NCI-H69 (cell line): Measurements from ENCODE around the gene VAT1L.
"Not testable (repeated sequence)": the region's sequence is repeated elsewhere in the genome, so short reads cannot be mapped to it uniquely, and the experiment has no call there.

Experiments used
- DNase-seq: peaks from one replicate; lab custom pipeline; 2025; lab: John Stamatoyannopoulos, UW

VAT1L gene

DNA sequence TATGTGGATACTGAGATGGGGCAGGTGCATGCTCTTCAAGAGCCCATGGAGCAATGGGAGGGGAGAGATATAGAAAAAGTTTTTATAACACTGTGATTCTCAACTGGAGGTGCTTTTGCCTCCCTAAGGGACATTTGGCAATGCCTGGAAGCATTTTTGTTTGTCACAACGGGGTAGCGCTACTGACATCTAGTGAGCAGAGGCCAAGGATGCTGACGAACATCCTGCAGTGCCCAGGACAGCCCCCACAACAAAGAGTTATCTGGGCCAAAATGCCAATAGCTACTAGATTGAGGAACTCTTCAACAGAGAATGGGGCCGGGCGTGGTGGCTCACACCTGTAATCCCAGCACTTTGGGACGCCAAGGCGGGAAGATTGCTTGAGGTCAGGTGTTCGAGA, 166.8 kb downstream of the VAT1L start:
- DNase-seq, result no peak

DNA sequence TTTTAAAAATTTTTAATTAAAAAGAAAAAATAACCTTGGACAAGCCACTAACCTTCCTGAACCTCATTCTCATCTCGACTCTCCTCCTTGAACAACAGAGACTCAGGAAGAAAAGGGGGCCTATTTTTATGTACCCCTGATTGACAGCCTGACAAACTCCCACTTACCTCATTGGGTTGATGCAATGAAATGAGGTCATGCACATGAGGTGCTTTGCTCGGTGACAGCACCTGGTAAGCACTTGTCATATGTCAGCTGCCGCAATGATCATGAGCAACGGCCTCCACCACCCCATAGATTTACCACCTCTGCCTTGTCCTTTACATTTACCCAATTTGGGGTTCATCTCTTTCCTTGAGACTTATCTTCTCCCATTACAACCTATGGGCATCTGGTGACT, 167.9 kb downstream of the VAT1L start:
- DNase-seq, result no peak

DNA sequence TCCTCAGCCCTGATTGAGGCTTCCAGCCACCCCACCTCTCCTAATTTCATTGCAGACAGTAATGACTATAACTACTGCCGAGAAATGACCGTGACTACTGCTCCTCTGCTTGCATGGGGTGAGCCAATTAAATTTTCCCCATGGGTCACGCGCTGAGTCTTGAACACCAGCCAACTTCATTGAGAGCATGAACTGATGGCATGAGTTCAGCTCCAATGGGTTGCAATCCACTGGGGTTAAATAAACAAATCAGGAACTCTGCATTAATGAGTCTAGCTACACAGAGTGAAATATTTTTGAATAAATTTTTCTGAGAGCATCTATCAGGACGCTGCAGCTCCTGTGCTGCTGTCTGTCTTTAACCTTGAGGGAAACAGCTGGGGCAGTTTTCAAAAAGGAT, 172.4 kb downstream of the VAT1L start:
- no peak for DNase-seq

DNA sequence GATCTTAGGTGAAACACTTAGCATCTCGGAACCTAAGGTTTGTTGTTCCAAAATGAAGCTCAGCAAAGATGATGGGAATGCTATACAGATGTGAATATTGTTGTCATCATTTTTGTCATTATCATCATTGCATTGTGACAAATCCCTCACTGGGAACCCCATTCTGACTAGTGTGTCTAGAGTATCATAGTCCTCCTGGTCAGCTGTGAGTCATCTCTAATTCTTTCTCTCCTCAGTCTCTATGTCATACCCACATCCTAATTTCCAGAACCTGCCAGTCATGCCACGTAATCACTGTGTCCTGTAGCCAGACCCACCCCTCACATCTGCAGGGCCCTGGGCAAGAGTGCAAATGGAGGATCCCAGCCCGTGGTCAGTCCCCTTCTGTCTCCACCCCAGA, 173.4 kb downstream of the VAT1L start:
- no peak for DNase-seq

DNA sequence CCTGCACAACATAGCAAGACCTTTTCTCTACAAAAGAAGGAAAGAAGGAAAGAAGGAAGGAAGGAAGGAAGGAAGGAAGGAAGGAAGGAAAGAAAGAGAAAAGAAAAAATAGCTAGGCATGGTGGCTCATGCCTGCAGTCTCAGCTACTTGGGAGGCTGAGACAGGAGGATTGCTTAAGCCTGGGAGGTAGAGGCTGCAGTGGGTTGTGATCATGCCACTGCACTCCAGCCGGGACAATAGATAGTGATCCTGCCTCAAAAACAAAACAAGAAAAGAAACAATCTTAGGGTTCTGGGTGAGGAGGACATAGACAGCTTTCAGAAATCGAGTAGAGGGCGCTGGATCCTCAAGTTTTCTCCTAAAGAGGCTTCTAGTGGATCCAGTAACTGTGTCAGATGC, 174.3 kb downstream of the VAT1L start:
- no peak for DNase-seq

DNA sequence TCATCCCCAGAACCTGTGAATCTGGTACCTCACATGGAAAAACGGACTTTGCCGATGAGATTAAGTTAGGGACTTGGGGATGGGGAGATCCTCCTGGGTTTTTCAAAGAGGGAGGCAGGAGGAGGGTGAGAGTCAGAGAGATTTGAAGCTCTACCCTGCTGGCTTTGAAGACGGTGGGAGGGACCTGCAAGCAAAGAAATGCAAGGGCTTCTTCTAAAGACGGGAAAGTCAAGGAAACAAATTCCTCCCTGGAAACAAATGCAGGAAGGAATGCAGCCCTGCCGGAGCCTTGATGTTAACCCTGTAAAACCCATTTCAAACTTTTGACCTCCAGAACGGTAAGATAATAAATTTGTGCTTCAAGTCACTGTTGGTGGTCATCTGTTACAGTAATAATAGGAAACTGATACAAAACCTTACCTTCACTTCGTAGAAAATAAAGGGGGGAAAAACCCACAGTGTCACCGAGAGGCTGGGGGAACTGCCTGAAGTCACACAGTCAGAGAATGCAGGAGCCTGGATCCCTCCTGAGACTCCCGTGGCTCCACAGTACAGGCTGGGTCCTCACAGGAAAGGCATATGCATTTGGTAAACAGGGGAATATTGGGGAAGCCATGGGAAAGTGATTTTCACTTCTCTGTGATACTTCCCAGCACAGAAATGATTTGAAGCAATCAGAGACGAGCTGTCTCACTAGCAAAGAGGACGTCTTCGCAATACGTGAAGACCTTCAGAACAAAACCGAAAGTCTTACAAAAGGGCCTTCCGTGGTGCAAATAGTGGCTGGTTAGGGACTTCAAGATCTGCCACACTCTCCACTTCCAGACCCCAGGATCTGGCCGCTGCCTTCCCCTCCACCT, 175.1 kb downstream of the VAT1L start:
- no peak for DNase-seq

DNA sequence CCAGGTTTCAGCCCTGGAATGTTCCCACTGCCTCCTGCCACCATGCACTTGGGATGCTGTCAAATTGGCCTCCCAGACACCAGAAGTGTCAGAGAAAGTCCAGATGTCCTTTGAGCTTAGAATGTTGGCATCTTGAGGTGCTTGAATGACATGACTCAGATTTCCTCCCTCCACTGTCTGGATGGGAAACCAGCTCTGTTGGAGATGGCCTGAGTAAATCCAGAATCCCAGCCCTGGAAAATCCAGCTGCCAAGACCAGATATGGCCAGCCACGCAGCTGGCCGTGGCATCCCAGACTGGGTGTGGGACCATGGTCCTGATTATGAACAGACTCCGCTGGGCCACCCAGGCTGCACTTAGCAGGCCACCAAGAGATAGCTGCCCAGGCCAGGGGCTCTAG, 177.0 kb downstream of the VAT1L start:
- no peak for DNase-seq

DNA sequence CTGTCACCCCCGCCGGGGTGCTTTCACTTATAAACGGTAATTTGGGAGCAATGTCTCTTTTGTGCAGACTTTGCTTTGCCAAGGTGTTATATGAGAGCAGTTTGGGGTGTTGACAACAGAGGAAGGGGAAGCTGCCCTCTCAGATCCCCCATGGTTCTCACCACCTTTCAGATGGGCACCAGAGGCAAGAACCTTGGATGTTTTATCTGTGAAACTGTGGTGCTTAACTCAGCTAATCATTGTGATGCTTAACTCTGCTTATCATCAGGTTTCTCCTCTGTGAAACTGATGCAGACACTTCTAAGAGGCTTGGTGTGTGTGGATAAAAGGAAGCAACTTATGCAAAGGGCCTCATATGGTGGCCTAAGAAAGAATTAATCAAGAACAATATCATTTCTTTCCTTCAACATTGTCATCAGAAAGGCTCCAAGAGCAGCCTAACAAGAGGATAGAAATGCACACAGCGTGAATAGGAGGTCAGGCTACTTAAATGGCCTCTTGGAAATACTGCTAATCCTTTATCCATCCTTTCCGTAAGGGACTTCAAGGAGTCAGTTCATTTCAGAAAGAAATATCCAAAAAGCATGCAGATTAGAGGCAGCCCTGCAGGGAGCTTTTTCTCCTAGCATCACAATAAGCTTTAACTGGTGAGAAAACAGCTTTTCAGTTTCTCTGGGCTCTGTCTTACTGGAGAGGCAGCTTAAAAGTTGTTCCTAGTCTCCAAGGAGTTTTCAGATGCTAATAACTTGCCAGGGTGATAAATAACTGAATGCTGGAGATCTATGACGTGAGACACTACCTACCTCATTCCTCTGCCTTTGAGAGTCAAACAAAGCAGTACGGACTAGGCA, 178.9 kb downstream of the VAT1L start:
- DNase-seq, result no peak

DNA sequence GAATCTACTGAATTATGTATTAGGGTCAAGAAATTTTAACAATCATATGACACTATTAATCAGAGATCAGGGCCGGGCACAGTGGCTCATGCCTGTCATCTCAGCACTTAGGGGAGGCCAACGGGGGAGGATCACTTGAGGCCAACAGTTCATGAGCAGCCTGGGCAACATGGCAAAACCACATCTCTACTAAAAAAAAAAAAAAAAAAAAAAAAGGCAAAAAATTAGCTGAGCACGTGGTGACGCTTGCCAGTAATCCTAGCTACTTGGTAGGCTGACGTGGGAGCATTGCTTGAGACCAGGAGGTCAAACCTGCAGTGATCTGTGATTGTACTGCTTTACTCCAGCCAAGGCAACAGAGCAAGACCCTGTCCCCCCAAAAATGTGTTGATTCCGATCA, 181.5 kb downstream of the VAT1L start:
- DNase-seq, result no peak

DNA sequence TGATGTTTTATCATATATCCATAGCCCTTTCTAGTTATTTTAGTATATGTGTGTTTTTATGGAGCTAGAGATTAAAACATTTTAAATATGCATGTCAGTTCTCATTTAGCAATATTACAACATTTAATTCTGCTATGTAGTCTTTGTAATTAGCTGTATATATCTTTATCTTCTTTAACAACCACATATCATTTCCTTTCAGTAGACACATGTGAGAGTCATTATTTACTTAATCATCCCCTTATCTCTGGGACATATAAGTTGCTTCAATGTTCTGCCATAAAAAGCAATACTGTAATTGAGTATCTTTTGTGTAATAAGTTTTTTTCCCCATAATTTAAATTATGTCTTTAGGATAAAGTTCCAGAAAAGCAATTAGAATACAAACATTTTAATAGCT, 182.0 kb downstream of the VAT1L start:
- no peak for DNase-seq

DNA sequence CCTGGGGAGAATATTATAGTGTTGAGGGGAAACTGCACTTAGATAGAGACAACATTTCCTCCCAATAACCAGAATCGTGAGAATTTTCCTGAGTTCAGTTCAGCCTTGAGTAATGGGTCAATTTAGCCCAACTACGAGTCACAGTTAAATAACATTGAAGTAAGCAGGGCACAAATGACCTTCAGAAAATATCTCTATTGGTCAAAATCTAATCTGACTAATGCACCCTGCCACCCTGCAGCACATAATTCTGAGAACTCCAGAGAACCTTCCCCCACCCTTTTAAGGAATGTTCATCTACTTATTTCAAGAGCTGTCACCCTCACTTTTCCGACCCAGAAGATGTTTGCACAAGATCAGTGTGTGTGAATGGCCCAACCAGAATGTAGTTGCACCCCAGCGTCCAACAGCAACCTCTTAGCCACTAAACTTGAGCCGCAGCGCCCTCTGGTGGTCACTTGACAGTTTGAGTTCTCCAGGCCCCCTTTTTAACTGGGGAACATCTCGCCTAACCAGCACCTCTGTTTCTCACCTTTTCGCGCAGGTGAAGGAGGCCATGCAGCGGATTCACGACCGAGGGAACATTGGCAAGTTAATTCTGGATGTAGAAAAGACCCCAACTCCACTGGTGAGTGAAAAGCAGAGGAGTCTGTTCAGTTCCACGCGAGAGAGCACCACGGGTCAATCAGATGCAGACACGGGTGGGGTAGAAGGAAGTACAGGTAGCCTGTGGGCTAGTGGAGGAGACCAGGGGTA, 183.1 kb downstream of the VAT1L start:
- DNase-seq, result peak; percentile 59

DNA sequence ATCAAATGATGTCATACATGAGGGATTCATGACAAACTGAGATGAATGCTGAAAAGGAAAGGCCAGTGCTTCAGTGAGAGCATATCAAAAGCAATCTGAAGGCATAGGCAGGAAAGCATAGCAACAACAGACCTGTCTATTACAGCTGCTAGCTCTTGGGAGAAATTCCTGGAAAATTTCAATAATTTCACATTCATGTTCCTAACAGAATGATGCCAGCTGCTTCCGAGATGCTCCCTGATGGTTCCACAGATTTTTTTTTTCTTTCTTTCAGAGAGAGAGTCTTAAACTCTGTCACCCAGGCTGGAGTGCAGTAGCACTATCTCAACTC, 183.7 kb downstream of the VAT1L start:
- DNase-seq, result no peak

DNA sequence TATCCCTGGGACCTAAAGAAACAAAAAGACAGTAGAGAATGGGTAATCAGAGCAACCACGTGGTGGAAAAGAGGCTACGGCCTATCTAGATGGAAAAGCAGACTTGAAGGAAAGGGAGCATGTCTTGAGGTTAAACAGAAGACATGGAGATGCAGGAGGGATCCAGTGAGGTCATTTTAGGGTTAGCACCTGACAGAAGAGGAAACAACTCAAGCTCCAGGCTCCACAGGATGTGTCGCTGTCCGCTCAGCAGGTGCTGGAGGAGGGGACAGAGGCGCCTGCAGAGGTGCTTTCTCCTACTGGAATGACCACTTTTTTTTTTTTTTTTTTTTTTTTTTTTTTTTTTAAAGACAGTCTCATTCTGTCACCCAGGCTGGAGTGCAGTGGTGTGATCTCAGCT, 186.5 kb downstream of the VAT1L start:
- DNase-seq, result no peak

DNA sequence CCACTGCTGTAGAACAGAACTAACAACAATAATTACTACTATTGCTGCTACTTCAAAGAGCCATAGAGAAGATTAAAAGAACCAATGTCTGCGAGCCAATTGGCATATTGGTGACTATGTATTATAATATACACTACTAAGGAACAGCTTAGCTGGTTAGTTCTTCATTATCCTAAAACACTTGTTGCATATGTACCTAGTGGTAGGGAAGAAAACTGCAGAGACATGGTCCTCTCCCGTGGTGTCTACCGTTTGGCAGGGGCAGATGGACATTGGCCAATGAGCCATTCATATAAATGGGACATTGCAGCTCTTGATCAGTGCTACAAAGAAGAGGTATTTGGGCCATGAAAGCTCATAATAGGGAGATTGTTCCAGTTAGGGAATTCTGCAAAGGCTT, 187.6 kb downstream of the VAT1L start:
- DNase-seq, result no peak

DNA sequence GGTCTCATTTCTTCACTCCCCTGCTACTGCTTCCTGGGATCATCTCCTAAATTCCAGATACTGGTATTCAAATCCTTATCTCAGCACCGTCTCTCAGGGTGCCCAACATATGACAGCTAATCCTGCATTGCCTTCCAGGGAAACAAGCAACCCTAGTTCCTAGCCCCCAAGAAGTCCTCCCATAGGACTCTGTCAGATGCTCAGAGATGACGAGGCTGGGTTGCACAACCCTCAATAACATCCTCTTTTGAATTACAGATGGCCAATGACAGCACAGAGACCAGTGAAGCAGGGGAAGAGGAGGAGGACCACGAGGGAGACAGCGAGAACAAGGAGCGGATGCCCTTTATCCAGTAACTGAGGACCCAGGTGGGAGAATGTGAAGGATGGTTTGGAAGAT, 189.0 kb downstream of the VAT1L start:
- DNase-seq, result no peak

DNA sequence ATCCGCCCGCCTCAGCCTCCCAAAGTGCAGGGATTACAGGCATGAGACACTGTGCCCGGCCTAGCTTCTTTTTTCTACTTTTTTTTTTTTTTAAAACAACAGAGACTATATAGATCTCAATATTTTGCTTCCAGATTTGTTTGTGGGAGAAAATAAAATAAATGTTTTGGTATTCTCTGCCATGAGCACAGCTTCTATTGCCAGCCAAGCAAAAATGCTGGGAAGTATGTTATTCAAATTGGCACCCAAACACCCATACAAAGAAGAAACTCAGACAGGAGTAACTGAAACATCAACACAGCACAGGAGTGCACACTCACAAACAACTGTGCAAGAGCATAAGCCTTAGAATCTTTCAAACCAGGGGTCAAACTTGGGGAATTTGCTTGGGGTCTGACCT, 196.7 kb downstream of the VAT1L start:
- DNase-seq, result no peak

DNA sequence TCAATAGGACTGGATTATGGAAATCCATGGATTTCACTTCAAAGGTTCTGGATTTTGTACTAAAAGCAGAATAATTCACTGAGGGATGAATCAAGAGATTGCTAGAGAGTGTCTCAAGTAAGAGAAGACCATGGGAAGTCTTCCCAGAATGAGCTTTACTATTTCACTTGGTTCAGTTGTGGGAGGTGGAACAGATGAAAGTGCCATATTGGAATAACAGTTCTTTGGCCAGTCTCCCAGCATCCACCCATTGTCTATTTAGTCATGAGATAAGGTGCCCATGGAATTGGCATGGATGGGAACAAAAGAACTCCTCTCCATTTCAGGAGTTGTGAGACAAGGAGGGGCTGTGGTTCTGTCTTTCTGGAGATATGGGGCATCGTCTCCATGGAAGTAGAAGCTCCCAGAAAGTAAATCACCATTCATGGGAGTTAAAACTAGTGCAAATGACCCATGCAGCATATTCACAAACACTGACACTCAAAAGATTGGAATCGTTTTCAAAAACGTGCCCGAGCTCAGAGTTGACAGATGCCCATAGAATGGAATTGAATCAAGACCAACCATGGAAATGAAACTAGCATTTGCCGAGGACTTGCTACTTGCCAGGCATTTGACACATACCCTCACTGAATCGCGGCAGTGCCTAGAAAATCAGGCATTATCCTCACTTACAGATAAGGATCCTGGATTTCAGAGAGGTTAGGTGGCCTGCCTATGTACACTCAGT, 197.8 kb downstream of the VAT1L start:
- DNase-seq, result no peak

DNA sequence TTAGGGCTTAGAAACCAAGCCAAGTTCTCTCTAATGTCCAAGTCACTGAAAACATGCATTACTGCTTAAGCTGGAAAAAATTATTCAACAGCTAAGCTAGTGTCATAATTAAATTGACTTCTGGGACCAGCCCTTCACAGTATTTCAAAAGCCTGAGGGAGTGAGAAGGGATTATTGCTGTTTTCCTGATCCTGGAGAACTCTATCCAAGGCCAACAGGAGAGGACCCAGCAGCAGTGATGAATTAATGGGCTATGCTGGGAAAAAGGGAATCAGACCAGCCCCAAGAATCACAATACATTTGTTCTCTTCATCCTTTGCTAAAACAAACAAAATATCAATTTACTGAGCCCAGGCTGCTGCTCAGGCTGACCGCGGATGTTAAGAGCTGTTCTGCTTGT, 199.4 kb downstream of the VAT1L start:
- DNase-seq, result no peak

DNA sequence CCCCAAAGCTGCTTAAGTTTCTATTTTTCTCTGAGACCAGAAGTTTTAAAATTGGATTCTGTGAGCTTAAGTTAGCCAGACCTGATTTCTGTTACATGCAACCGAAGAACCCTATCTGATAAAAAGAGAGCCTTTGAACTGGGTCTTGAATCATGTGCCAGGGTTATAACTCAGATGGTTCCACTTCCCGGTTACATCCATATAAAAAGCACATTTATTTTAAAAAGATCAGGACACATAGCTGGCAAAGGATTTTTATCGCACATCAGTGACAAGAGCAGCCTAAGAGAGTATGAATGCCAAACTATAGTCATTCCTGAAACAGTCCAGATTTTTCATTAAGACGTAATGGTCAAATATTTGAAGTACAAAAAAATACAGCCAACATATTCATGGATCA, 201.5 kb downstream of the VAT1L start:
- no peak for DNase-seq

DNA sequence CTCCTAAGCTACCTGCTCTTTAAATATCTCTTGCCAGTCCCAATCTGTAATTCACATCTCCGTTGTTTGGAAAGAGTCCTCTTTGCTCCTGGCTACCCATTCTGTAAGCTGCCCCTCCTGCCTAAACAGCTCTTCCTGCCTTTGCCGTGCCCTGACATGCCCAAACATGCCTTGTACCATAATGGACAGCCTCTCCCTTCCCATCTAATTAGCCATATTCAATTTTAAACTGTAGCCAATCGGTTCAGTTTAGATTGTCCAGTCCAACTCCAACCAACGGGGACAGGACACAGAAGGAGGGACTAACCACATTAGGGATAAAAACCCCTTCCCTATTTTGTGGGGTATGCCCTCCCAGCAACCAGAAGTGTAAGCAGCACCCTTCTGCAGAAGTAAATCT, 203.3 kb downstream of the VAT1L start:
- peak; percentile 23 for DNase-seq

DNA sequence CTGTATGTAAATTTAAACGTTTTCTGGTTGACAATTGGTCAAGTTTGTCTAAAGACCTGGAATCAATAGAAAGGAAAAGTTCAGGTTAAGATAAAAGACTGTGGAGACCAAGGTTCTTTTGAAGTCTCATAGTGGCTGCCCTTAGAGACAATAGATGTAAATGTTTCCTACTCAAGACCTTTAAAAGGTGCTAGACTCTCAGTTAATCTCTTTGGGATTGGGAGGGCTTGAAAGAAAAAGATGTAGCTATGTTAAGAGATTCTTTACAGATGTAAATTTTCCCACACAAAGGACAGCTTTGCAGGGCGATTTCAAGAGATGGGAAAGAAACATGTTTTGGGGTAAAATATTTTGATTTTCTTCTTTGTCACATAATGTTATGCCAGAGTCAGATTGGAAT, 204.0 kb downstream of the VAT1L start:
- DNase-seq, result not testable (repeated sequence)
